SK-N-SH (cell line): ENCODE results near the gene RMC1.

Source experiments
- CHD2 ChIP-seq: fragments of 150-350 bp; IDR thresholded peaks from 2 replicates; pipeline ENCODE4 v1.6.1; 2018; ENCODE audit warnings: low read length; ENCODE audit not compliant: partially characterized antibody
- EP300 ChIP-seq, 2 experiments: IDR thresholded peaks; 2 replicates each; pipeline versions ENCODE4 v1.4.0 to v1.6.1; 2012; ENCODE audit warnings: borderline replicate concordance in 1 of 2, low read depth in 1 of 2, low read length in 1 of 2
- EZH2phosphoT487 ChIP-seq: fragments of 200-600 bp; sonication (generic); IDR thresholded peaks from 2 replicates; pipeline ENCODE4 v1.6.1; 2017; ENCODE audit warnings: low read depth, mixed run types, mild to moderate bottlenecking, antibody characterized with exemption, moderate library complexity, borderline replicate concordance
- FOXJ3 ChIP-seq: sonication (generic); formaldehyde crosslinking; IDR thresholded peaks from 2 replicates; pipeline ENCODE4 v1.5.1; 2020; ENCODE audit warnings: mild to moderate bottlenecking, missing genetic modification reagents
- FOXM1 ChIP-seq: IDR thresholded peaks from 2 replicates; pipeline ENCODE4 v1.4.0; 2012; ENCODE audit warnings: low read depth, mild to moderate bottlenecking
- JUND ChIP-seq: IDR thresholded peaks from 2 replicates; pipeline ENCODE4 v1.4.0; 2012
- PBX3 ChIP-seq: IDR thresholded peaks from 2 replicates; pipeline ENCODE4; 2012
- POLR2AphosphoS5 ChIP-seq: IDR thresholded peaks from 2 replicates; pipeline ENCODE4 v1.6.1; 2012; ENCODE audit warnings: low read depth, low read length
- RCOR1 ChIP-seq: fragments of 150-350 bp; IDR thresholded peaks from 2 replicates; pipeline ENCODE4 v1.6.1; 2017; ENCODE audit warnings: antibody characterized with exemption, low read length
- SIN3A ChIP-seq: IDR thresholded peaks from 2 replicates; pipeline ENCODE4 v1.6.1; 2012; ENCODE audit warnings: low read depth, mild to moderate bottlenecking, low read length, moderate library complexity, borderline replicate concordance
- SMC3 ChIP-seq: IDR thresholded peaks from 2 replicates; pipeline ENCODE4 v1.6.1; 2012; ENCODE audit warnings: low read depth, low read length, improper control_type of control experiment
- TF ChIP-seq, protein P1 (sequence below): fragments of 200-600 bp; sonication (generic); IDR thresholded peaks from 2 replicates; pipeline ENCODE4 v1.6.1; 2017; ENCODE audit warnings: antibody characterized with exemption, mild to moderate bottlenecking, moderate library complexity
- TF ChIP-seq, protein P2 (sequence below): IDR thresholded peaks from 2 replicates; pipeline ENCODE4 v1.4.0; 2012; ENCODE audit warnings: low read depth

GRCh38 chr18:23528580-23529472, 25.5 kb downstream of the RMC1 start:
- TF ChIP-seq POLR2AphosphoS5 (no peak), SMC3 (no peak), JUND (peak; percentile 19; the same call in 1 of the 2 replicates), SIN3A (no peak), RCOR1 (no peak), EZH2phosphoT487 (no peak), PBX3 (no peak), CHD2 (no peak), EP300 (IDR thresholded peaks at IDR 0.05; ENCODE audit: borderline replicate concordance in 1 of 2, low read depth in 1 of 2, low read length in 1 of 2) (no peak), FOXM1 (no peak), FOXJ3 (CRISPR knock-in tag) (no peak)
- TF ChIP-seq, protein P1, sequence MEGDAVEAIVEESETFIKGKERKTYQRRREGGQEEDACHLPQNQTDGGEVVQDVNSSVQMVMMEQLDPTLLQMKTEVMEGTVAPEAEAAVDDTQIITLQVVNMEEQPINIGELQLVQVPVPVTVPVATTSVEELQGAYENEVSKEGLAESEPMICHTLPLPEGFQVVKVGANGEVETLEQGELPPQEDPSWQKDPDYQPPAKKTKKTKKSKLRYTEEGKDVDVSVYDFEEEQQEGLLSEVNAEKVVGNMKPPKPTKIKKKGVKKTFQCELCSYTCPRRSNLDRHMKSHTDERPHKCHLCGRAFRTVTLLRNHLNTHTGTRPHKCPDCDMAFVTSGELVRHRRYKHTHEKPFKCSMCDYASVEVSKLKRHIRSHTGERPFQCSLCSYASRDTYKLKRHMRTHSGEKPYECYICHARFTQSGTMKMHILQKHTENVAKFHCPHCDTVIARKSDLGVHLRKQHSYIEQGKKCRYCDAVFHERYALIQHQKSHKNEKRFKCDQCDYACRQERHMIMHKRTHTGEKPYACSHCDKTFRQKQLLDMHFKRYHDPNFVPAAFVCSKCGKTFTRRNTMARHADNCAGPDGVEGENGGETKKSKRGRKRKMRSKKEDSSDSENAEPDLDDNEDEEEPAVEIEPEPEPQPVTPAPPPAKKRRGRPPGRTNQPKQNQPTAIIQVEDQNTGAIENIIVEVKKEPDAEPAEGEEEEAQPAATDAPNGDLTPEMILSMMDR, result no peak
- TF ChIP-seq, protein P2, sequence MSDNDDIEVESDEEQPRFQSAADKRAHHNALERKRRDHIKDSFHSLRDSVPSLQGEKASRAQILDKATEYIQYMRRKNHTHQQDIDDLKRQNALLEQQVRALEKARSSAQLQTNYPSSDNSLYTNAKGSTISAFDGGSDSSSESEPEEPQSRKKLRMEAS, result peak; percentile 35; the same call in 1 of the 2 replicates
